A673 (cell line): ENCODE results near the gene LSM14A.
"Not testable (repeated sequence)": the region's sequence is repeated elsewhere in the genome, so short reads cannot be mapped to it uniquely, and the experiment has no call there.

Experiments used
- EZH2 ChIP-seq: fragments of 200-600 bp; sonication (generic); IDR thresholded peaks from 2 replicates; pipeline ENCODE4 v1.6.1; 2017; ENCODE audit warnings: borderline replicate concordance, low read depth, mild to moderate bottlenecking, mixed read lengths, antibody characterized with exemption, low read length; ENCODE audit not compliant: poor library complexity, severe bottlenecking
- TF ChIP-seq, protein P1 (sequence below): fragments of 300-800, 200-600 bp; sonication (generic); conservative IDR thresholded peaks from 2 replicates; pipeline ENCODE4 v1.5.1; 2017; ENCODE audit warnings: low read depth, mild to moderate bottlenecking, antibody characterized with exemption, low read length, moderate library complexity, mixed read lengths

DNA sequence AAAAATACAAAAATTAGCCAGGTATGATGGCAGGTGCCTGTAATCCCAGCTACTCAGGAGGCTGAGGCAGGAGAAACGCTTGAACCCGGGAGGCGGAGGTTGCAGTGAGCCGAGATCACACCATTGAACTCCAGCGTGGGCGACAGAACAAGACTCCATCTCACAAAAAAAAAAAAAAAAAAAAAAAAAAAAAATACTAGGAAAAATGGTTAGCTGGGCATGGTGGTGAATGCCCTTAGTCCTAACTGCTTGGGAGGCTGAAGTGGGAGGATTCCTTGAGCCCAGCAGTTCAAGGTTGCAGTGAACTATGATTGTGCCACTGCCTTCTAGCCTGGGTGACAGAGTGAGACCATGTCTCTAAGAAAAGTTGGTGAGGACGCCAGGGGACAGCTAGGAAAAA is 33.0 kb downstream of the LSM14A start:
- TF ChIP-seq, protein P1, sequence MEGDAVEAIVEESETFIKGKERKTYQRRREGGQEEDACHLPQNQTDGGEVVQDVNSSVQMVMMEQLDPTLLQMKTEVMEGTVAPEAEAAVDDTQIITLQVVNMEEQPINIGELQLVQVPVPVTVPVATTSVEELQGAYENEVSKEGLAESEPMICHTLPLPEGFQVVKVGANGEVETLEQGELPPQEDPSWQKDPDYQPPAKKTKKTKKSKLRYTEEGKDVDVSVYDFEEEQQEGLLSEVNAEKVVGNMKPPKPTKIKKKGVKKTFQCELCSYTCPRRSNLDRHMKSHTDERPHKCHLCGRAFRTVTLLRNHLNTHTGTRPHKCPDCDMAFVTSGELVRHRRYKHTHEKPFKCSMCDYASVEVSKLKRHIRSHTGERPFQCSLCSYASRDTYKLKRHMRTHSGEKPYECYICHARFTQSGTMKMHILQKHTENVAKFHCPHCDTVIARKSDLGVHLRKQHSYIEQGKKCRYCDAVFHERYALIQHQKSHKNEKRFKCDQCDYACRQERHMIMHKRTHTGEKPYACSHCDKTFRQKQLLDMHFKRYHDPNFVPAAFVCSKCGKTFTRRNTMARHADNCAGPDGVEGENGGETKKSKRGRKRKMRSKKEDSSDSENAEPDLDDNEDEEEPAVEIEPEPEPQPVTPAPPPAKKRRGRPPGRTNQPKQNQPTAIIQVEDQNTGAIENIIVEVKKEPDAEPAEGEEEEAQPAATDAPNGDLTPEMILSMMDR: not testable (repeated sequence)
- TF ChIP-seq EZH2: not testable (repeated sequence)
